Tibial nerve (tissue), 3 donors: ENCODE data around the gene SFMBT2.

ENCODE experiments used
- POLR2A ChIP-seq, 2 donors: fragments of 450-650 bp; IDR thresholded peaks; one replicate each; pipeline ENCODE4 v1.6.1; 2017; ENCODE audit warnings: antibody characterized with exemption in 2 of 2, mild to moderate bottlenecking in 2 of 2, moderate library complexity in 2 of 2
- TF ChIP-seq, protein P1 (sequence below), 5 experiments: fragments of 200-600 bp in 3 of 5; fragments of 450-650 bp in 2 of 5; sonication (generic) in 3 of 5; IDR thresholded peaks; one replicate each; pipeline ENCODE4 v1.5.1; 2016 to 2019; ENCODE audit warnings: antibody characterized with exemption in 5 of 5, mild to moderate bottlenecking in 3 of 5, moderate library complexity in 2 of 5

DNA sequence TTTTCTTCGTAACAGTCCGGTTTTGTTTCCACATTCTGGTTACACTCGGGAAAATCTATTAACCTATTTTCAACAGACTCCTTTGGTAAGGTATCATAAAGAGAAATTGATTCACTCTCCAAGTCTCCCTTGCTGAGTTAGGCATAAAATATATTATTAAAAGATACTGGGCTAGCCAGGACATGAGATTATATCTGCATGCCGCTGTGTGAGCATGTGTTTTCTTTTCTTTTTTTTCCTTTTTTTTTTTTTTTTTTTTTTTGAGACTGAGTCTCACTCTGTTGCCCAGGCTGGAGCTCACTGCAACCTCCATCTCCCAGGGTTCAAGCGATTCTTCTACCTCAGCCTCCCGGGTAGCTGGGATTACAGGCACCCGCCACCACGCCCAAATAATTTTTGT lies 23.0 kb upstream of the SFMBT2 start:
- TF ChIP-seq, protein P1, sequence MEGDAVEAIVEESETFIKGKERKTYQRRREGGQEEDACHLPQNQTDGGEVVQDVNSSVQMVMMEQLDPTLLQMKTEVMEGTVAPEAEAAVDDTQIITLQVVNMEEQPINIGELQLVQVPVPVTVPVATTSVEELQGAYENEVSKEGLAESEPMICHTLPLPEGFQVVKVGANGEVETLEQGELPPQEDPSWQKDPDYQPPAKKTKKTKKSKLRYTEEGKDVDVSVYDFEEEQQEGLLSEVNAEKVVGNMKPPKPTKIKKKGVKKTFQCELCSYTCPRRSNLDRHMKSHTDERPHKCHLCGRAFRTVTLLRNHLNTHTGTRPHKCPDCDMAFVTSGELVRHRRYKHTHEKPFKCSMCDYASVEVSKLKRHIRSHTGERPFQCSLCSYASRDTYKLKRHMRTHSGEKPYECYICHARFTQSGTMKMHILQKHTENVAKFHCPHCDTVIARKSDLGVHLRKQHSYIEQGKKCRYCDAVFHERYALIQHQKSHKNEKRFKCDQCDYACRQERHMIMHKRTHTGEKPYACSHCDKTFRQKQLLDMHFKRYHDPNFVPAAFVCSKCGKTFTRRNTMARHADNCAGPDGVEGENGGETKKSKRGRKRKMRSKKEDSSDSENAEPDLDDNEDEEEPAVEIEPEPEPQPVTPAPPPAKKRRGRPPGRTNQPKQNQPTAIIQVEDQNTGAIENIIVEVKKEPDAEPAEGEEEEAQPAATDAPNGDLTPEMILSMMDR (IDR thresholded peaks at IDR 0.05): no peak
- TF ChIP-seq POLR2A (IDR thresholded peaks at IDR 0.05): no peak
